Measurements from ENCODE around the gene CYP3A5.
A peak's percentile ranks its signal among the peaks of the same experiment; 100 is the strongest.
"Not testable (repeated sequence)": the region's sequence is repeated elsewhere in the genome, so short reads cannot be mapped to it uniquely, and the experiment has no call there.

Gene CYP3A5

GRCh38 chr7:99685871-99686608 is 6.2 kb upstream of the CYP3A5 start:
- not testable (repeated sequence) for DNase-seq (ENCODE audit: low spot score)

DNA sequence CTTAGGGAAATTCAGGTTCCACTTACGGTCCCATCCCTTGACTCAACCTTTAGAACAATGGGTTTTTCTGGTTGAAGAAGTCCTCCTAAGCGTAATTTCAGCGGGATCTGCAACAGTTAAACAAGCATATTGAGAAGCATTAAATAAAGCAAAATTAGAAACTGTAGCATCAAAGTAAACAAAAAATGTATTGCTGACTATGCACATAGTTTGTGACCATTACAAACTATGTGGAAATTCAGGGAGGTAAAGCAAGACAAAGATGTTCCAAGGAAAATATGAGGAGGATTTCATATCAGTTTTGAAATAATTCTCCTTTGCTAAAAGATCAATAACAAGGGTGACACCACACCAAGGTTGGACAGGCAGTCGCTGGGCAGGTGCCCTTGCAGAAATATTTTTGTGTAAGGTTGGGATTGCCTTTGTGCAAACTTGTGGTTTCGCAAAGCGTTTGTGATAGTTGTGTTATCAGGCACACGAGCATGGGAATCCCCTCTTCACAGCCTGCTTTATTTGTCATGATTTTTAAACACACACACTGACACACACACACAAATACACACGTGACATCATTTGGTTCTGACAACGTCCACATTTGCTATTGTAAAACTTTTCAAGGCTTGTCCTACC is 5.4 kb upstream of the CYP3A5 start:
- no peak for DNase-seq (ENCODE audit: low spot score)

- DNase-seq (ENCODE audit: low spot score): peak; percentile 94
Measured at GRCh38 chr7:99679032-99679399, 780 bp downstream of the CYP3A5 start.

DNA sequence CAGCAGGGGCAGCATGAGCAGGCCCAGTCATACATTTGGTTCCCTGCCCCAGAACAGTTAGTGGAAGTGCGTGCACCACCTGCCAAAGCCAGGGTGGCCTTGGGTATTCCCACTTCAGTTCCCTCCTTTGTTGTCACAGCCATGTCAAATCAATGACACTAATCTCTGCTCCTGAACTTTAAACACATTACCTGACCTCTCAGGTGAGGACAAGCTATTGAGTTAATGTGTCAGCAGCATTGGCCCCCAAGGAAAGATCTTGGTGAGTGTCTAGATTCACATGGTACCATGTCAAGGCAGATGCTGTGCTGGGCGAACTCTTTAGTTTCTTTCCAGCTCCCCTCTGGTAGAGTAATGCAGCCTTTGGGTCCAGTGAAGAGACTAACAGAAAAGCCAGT is 2.1 kb downstream of the CYP3A5 start:
- no peak for DNase-seq (ENCODE audit: low spot score)

DNA sequence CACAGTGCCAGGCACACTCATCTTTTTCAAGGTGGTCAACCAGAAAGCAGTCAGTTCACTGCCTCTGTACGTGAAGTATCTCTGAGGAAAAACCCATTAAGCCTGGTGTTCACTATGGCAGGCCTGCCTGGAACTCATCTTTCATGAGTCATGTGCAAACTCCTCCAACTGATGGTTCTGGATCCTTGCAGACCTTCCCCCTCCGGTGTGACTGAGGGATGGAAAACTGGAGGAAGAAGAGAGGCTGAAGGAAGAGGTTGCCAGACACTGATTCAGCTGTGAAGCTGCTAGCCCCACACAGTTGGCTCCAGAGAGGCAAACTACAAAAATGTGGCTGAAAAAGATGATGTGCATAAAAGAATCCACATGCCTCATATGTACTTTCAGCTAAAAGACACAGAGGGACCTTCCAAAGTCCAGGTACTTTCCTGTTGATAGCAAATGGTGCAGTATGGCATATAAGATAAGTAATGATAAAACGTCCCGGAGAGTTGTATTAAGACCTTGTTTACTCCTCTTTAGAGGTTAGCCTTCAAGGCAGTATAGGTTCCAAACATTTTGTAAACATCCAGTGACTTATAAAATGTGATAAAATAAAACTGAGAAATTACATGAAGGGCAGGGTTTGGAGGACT is 2.7 kb downstream of the CYP3A5 start:
- DNase-seq (ENCODE audit: low spot score): peak; percentile 58

DNA sequence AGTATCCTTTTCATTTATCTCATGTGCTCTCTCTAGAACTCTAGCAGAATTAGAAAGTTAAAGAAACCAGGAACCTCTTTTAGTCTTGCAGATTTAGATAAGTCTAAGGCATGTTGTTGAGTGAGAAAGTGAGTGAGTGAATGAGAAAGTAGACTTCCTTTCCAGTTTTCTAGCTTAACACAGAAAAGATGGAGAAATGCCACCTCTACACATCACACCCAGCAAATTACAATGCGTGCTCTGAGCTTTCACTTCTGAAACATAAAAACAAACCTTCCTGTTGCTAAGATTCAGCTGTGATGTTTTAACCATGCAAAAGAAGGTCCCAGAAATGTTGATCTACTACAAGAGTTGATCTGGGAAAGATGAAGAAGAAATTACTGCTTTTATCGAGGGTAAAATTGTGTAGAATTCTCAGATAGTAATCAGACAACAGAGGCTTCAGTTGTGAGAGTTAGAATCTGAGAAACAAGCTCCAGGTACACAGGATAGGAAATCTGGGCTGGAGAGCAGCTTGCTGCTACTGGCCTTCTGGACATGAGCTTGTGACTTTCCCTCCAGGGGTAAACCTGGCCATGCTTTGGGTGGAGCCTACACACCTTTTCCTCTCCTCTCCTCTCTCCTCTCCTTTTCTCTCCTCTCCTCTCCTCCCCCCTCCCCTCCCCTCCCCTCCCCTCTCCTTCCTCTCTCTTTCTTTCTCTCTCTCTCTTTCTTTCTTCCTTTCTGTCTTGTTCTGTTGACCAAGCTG is 4.6 kb downstream of the CYP3A5 start:
- no peak for DNase-seq (ENCODE audit: low spot score)

GRCh38 chr7:99672573-99672972 is 7.2 kb downstream of the CYP3A5 start:
- no peak for DNase-seq (ENCODE audit: low spot score)

DNA sequence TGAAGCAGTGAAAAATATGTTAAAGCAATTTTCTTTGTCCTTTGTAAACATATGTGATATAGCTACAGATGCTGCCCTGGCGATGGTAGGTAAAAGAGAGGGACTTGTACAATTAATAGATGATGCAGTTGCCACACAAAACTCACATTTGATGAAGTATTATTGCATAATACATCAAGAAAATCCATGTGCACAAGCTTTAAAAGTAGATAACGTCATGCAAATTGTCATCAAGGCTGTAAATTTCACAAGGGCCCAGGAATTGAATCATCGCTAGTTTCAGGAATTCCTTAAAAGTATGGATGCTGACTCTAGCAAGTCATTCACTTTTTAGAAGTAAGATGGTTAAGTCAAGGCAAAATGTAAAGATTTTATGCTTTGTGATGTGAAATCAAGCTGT is 10.0 kb downstream of the CYP3A5 start:
- DNase-seq (ENCODE audit: low spot score): no peak

- no peak for DNase-seq (ENCODE audit: low spot score)
Measured at GRCh38 chr7:99668541-99668940, 11.3 kb downstream of the CYP3A5 start.

- DNase-seq (ENCODE audit: low spot score): no peak
Measured at GRCh38 chr7:99667179-99667578, 12.6 kb downstream of the CYP3A5 start.

DNA sequence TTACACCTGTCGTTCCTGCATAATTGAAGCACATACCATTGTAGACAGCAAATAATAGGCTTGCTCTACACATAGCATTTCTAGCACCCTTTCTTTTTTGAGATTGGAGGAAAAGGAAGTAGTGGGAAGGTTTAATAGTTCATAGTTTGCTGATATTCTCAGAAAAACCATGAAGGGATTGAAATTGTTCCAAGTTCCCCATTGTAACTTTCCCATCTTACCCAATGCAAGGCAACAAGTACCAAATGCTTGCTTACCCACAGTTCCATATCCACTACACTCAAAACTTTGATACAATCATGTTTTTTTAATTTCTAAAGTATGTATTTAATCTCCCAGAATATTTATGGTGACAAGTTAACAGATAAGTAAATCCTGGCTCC is 13.8 kb downstream of the CYP3A5 start:
- no peak for DNase-seq (ENCODE audit: low spot score)

- no peak for DNase-seq (ENCODE audit: low spot score)
Measured at GRCh38 chr7:99665312-99666012, 14.3 kb downstream of the CYP3A5 start.

- DNase-seq (ENCODE audit: low spot score): not testable (repeated sequence)
Measured at GRCh38 chr7:99657879-99658278, 21.9 kb downstream of the CYP3A5 start.

GRCh38 chr7:99654626-99655025 is 25.2 kb downstream of the CYP3A5 start:
- not testable (repeated sequence) for DNase-seq (ENCODE audit: low spot score)

DNA sequence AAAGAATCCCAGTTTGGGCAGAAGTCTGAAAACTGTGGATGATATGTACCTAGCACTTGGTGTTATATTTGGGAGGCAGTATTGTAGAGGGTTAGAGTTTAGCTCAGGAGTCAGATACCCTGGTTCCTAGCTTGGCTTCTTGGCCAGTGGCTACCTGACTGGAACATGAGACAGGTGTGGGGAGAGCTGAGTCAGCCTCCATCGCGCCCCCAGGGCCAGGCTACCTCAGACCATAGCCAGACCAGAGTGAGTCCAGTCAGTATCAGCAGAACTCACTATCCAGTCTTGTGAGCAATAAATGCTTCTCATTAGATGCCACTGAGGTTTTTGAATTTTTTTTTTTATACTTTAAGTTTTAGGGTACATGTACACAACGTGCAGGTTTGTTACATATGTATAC is 26.0 kb downstream of the CYP3A5 start:
- DNase-seq (ENCODE audit: low spot score): no peak

GRCh38 chr7:99653269-99653668 is 26.5 kb downstream of the CYP3A5 start:
- not testable (repeated sequence) for DNase-seq (ENCODE audit: low spot score)

DNA sequence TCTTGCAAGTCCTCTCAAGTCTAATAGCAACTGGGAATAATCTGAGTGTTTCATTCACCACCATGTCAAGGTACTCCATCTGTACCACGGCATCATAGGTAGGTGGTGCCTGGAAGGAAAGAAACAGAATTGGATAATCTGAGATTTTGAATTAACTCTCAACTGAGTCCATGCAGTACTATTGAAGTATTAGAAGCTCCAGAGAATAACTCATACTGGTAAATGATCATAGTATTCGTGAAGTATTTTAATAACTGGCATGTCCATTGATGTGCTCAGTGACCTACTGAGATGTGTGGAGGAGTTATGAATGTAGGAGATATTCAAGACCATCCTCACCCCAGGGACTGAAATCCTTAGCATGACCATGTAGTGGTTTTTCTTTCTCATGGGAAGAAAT is 27.1 kb downstream of the CYP3A5 start:
- no peak for DNase-seq (ENCODE audit: low spot score)

GRCh38 chr7:99651290-99651689 is 28.5 kb downstream of the CYP3A5 start:
- no peak for DNase-seq (ENCODE audit: low spot score)

- DNase-seq (ENCODE audit: low spot score): peak; percentile 43
Measured at GRCh38 chr7:99648843-99649242, 31.0 kb downstream of the CYP3A5 start.

DNA sequence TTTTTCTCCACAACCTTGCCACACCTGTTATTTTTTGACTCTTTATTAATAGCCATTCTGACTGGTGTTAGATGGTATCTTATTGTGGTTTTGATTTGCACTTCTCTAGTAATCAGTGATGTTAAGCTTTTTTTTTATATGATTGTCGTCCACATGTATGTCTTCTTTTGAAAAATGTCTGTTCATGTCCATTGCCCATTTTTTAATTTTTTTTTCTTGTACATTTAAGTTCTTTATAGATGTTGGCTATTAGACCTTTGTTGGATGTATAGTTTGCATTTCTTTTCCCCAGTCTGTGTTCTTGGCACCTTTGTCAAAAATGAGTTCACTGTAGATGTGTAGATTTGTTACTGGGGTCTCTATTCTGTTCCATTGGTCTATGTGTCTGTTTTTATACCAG is 34.2 kb downstream of the CYP3A5 start:
- no peak for DNase-seq (ENCODE audit: low spot score)

- DNase-seq (ENCODE audit: low spot score): no peak
Measured at GRCh38 chr7:99644431-99644830, 35.4 kb downstream of the CYP3A5 start.

DNA sequence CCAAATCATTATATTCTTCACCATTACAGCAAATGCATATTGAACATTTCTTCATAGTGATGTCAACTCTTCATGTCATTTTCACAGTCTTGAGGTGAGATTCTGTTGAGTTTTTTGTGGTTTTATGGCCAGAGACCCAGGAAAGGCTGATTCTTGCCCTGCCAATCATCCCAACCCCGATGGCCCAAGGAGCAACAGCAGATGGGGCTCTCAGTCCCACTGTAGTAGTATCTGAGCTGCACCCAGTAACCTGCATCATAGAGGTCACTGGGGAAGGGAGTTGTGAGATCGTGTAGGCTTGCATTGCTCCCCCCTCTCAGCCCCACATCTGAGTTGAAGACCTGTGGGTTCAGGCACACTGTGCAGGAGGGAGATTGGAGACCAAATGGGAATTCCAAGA is 36.3 kb downstream of the CYP3A5 start:
- no peak for DNase-seq (ENCODE audit: low spot score)
